ENCODE data around the gene CLK2. TPM values are rescaled to one million over a fixed set of nuclear protein-coding genes. Genes with fewer than 3 reads are reported as not detected.

Gene CLK2
- total and polyA plus RNA-seq, 2 of the 13 experiments (the other 11 are each of a cell fraction or from before 2014, with no cell fraction given): 20.1 to 73.5 TPM

- no peak for TF ChIP-seq ZNF646 (CRISPR knock-in tag; IDR thresholded peaks at IDR 0.05)
- no peak; the same call in 1 of the 2 replicates for TF ChIP-seq RERE (CRISPR knock-in tag; IDR thresholded peaks at IDR 0.05; ENCODE audit: low read depth)
- TF ChIP-seq, protein P1, sequence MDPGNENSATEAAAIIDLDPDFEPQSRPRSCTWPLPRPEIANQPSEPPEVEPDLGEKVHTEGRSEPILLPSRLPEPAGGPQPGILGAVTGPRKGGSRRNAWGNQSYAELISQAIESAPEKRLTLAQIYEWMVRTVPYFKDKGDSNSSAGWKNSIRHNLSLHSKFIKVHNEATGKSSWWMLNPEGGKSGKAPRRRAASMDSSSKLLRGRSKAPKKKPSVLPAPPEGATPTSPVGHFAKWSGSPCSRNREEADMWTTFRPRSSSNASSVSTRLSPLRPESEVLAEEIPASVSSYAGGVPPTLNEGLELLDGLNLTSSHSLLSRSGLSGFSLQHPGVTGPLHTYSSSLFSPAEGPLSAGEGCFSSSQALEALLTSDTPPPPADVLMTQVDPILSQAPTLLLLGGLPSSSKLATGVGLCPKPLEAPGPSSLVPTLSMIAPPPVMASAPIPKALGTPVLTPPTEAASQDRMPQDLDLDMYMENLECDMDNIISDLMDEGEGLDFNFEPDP (CRISPR knock-in tag; conservative IDR thresholded peaks at IDR 0.05): 0 out of 2 replicates have a peak, but pooled peaks have one; percentile 45
- TF ChIP-seq ELF3 (CRISPR knock-in tag; IDR thresholded peaks at IDR 0.05): peak; percentile 59
- no peak for TF ChIP-seq MTF1 (CRISPR knock-in tag; IDR thresholded peaks at IDR 0.05)
- TF ChIP-seq CBFB (CRISPR knock-in tag; IDR thresholded peaks at IDR 0.05): 0 out of 2 replicates have a peak, but pooled peaks have one; percentile 31
- TF ChIP-seq SP4 (CRISPR knock-in tag; IDR thresholded peaks at IDR 0.05): no peak
- TF ChIP-seq SPEN (CRISPR knock-in tag; IDR thresholded peaks at IDR 0.05; ENCODE audit: low read depth): peak; percentile 88
- TF ChIP-seq, protein P2, sequence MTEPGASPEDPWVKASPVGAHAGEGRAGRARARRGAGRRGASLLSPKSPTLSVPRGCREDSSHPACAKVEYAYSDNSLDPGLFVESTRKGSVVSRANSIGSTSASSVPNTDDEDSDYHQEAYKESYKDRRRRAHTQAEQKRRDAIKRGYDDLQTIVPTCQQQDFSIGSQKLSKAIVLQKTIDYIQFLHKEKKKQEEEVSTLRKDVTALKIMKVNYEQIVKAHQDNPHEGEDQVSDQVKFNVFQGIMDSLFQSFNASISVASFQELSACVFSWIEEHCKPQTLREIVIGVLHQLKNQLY (CRISPR knock-in tag; IDR thresholded peaks at IDR 0.05): peak; percentile 100
- no peak for TF ChIP-seq MATR3 (CRISPR knock-in tag; IDR thresholded peaks at IDR 0.05)
- peak; percentile 80; the same call in 1 of the 2 replicates for TF ChIP-seq HNRNPL (IDR thresholded peaks at IDR 0.05; ENCODE audit: low read depth, low read length)
- TF ChIP-seq ATM (IDR thresholded peaks at IDR 0.05; ENCODE audit: borderline replicate concordance): no peak
Observed at GRCh38 chr1:155300553-155301329, 27.4 kb upstream of the CLK2 start (continued).

Measured in HepG2 (cell line).